Smooth muscle cell (in vitro differentiated cells): ENCODE data around the gene DENND4A. TPM values are rescaled to one million over a fixed set of nuclear protein-coding genes. Genes with fewer than 3 reads are reported as not detected.
A peak's percentile ranks its signal among the peaks of the same experiment; 100 is the strongest.

Source experiments
- DNase-seq: peaks from one replicate; lab custom pipeline; 2025; ENCODE audit not compliant: unreplicated experiment; lab: John Stamatoyannopoulos, UW
- H2AFZ ChIP-seq: fragments of 200-600 bp; sonication (generic); 2 replicates; pipeline ENCODE4 v1.6.0; 2016; ENCODE audit warnings: antibody characterized with exemption, low read depth, mild to moderate bottlenecking
- H3F3A ChIP-seq: fragments of 200-600 bp; sonication (generic); 2 replicates; pipeline ENCODE4 v1.6.0; 2017; ENCODE audit warnings: antibody characterized with exemption, low read depth
- H3K27ac ChIP-seq: fragments of 200-600 bp; sonication (generic); 2 replicates; pipeline ENCODE4 v1.5.1; 2016; ENCODE audit warnings: low read depth, mild to moderate bottlenecking
- H3K27me3 ChIP-seq: fragments of 200-600 bp; sonication (generic); 2 replicates; pipeline ENCODE4 v1.6.1; 2016; ENCODE audit warnings: low read depth, mild to moderate bottlenecking
- H3K36me3 ChIP-seq: fragments of 200-600 bp; sonication (generic); 2 replicates; pipeline ENCODE4 v1.5.1; 2016; ENCODE audit warnings: low read depth
- H3K4me1 ChIP-seq: fragments of 200-600 bp; sonication (generic); 2 replicates; pipeline ENCODE4 v1.5.1; 2016; ENCODE audit warnings: low read depth
- H3K4me2 ChIP-seq: fragments of 200-600 bp; sonication (generic); 2 replicates; pipeline ENCODE4 v1.6.0; 2016; ENCODE audit warnings: mild to moderate bottlenecking
- H3K4me3 ChIP-seq: fragments of 200-600 bp; sonication (generic); 2 replicates; pipeline ENCODE4 v1.5.1; 2016; ENCODE audit warnings: mild to moderate bottlenecking
- H3K79me2 ChIP-seq: fragments of 200-600 bp; sonication (generic); 2 replicates; pipeline ENCODE4 v1.6.0; 2016; ENCODE audit warnings: low read depth, mild to moderate bottlenecking
- H3K9ac ChIP-seq: fragments of 200-600 bp; sonication (generic); 2 replicates; pipeline ENCODE4 v1.6.0; 2016; ENCODE audit warnings: low read depth
- H3K9me3 ChIP-seq: fragments of 200-600 bp; sonication (generic); replicated peaks from 2 replicates; pipeline ENCODE4 v1.5.1; 2016; ENCODE audit warnings: low read depth
- H4K20me1 ChIP-seq: fragments of 200-600 bp; sonication (generic); 2 replicates; pipeline ENCODE4 v1.6.0; 2016; ENCODE audit warnings: low read depth
- WGBS: methylation state at CpG from one replicate; pipeline ENCODE4 v1.1.7; 2016; ENCODE audit warnings: low lambda C conversion rate; 5-methylcytosine and 5-hydroxymethylcytosine counted together
- polyA plus RNA-seq: library from polyadenylated mRNA; unstranded; fragments of >200 nt; fragmentation: Nextera tagmentation; extraction: Ambion mirVana; gene quantifications from 2 replicates; pipeline ENCODE4 v1.2.1, GENCODE V29; 2016
- total RNA-seq: library from RNA; depleted of rRNA; stranded (reverse); fragments of >200 nt; gene quantifications from 2 replicates; pipeline ENCODE4 v1.2.3, GENCODE V29; 2014
- TF ChIP-seq, protein P1 (sequence below): fragments of 200-600 bp; sonication (generic); IDR thresholded peaks from 2 replicates; pipeline ENCODE4 v1.5.1; 2017; ENCODE audit warnings: borderline replicate concordance, mild to moderate bottlenecking, antibody characterized with exemption; ENCODE audit not compliant: insufficient read depth, poor library complexity, severe bottlenecking

The DENND4A gene
- total RNA-seq (16.5 and 17.5 TPM in 2 replicates), polyA plus RNA-seq (2.3 and 3.4 TPM in 2 replicates)

GRCh38 chr15:65792138-65792987 lies at the start of gene DENND4A:
Gene DENND4A, minus strand, starts transcription at chr15:65792293. Its CDS starts 35,843 bp downstream, at chr15:65756450.
- peak; percentile 96 for DNase-seq
- peak within 1 kb of the TSS; percentile 91 for H3K27ac ChIP-seq
- H3F3A ChIP-seq: no peaks in the 10 kb centered on the region
- peaks cover 5% of the 10 kb centered on the region for H4K20me1 ChIP-seq
- H3K79me2 ChIP-seq: peaks cover 29% of the 10 kb centered on the region
- peak within 1 kb of the TSS; percentile 92 for H3K4me2 ChIP-seq
- no peaks in the 10 kb centered on the region for H3K9me3 ChIP-seq
- peak within 1 kb of the TSS; percentile 91 for H3K9ac ChIP-seq
- no peaks in the 10 kb centered on the region for H3K36me3 ChIP-seq
- TF ChIP-seq, protein P1, sequence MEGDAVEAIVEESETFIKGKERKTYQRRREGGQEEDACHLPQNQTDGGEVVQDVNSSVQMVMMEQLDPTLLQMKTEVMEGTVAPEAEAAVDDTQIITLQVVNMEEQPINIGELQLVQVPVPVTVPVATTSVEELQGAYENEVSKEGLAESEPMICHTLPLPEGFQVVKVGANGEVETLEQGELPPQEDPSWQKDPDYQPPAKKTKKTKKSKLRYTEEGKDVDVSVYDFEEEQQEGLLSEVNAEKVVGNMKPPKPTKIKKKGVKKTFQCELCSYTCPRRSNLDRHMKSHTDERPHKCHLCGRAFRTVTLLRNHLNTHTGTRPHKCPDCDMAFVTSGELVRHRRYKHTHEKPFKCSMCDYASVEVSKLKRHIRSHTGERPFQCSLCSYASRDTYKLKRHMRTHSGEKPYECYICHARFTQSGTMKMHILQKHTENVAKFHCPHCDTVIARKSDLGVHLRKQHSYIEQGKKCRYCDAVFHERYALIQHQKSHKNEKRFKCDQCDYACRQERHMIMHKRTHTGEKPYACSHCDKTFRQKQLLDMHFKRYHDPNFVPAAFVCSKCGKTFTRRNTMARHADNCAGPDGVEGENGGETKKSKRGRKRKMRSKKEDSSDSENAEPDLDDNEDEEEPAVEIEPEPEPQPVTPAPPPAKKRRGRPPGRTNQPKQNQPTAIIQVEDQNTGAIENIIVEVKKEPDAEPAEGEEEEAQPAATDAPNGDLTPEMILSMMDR: no peak
- no peaks in the 10 kb centered on the region for H3K27me3 ChIP-seq
- peaks cover 15% of the 10 kb centered on the region for H3K4me1 ChIP-seq
- peak within 1 kb of the TSS; percentile 61 for H3K4me3 ChIP-seq
- 3% methylated on average over 52 of the region's 63 CpGs for WGBS
- H2AFZ ChIP-seq: peak within 1 kb of the TSS; percentile 84

- no peak for DNase-seq
- 58% methylated on average over 11 of the region's 11 CpGs for WGBS
- H3K4me1 ChIP-seq: peaks cover 6% of the 10 kb centered on the region
- H2AFZ ChIP-seq: peak overlapping the region; percentile 84
- no peaks in the 10 kb centered on the region for H3K36me3 ChIP-seq
- peak overlapping the region; percentile 59 for H3K4me2 ChIP-seq
- H3K27me3 ChIP-seq: no peaks in the 10 kb centered on the region
- no peaks in the 10 kb centered on the region for H3F3A ChIP-seq
- peak overlapping the region; percentile 39 for H3K27ac ChIP-seq
- no peak overlapping the region for H3K4me3 ChIP-seq
- H3K9me3 ChIP-seq: no peaks in the 10 kb centered on the region
- TF ChIP-seq, protein P1: no peak
- H4K20me1 ChIP-seq: no peaks in the 10 kb centered on the region
- H3K79me2 ChIP-seq: no peaks in the 10 kb centered on the region
- no peak overlapping the region for H3K9ac ChIP-seq
Measured at GRCh38 chr15:65841121-65841930, 49.2 kb upstream of the DENND4A start.

GRCh38 chr15:65839985-65840384 lies 47.9 kb upstream of the DENND4A start:
- peaks cover 6% of the 10 kb centered on the region for H3K4me1 ChIP-seq
- no peak for DNase-seq
- no peak overlapping the region for H3K4me3 ChIP-seq
- no peaks in the 10 kb centered on the region for H3F3A ChIP-seq
- H2AFZ ChIP-seq: no peak overlapping the region
- H3K36me3 ChIP-seq: no peaks in the 10 kb centered on the region
- TF ChIP-seq, protein P1: no peak
- no peak overlapping the region for H3K9ac ChIP-seq
- no peaks in the 10 kb centered on the region for H3K9me3 ChIP-seq
- H3K4me2 ChIP-seq: no peak overlapping the region
- no peaks in the 10 kb centered on the region for H3K27me3 ChIP-seq
- WGBS: 82% methylated on average over 4 of the region's 4 CpGs
- no peak overlapping the region for H3K27ac ChIP-seq
- no peaks in the 10 kb centered on the region for H4K20me1 ChIP-seq
- H3K79me2 ChIP-seq: no peaks in the 10 kb centered on the region
